ENCODE data around the gene PIRT. TPM values are rescaled to one million over a fixed set of nuclear protein-coding genes. Genes with fewer than 3 reads are reported as not detected.

The PIRT gene
- total RNA-seq, 1 experiment from 2014 or later = not detected

- no peaks in the 10 kb centered on the region for H3K36me3 ChIP-seq (ENCODE audit: control insufficient read depth, insufficient read depth, low read length)
- H3K4me3 ChIP-seq (ENCODE audit: low read depth in 2 of 2, low read length in 2 of 2) = no peak overlapping the region
- no peak overlapping the region for H3K27ac ChIP-seq (ENCODE audit: low read length)
- DNase-seq (ENCODE audit: low read depth, low spot score) = no peak
- ChIA-PET CTCF (no interaction called here), POLR2A (no interaction called here)
- no peaks in the 10 kb centered on the region for H3K27me3 ChIP-seq (ENCODE audit: control insufficient read depth, insufficient read depth, low read length)
- no peaks in the 10 kb centered on the region for H3K4me1 ChIP-seq (ENCODE audit: control insufficient read depth, insufficient read depth, low read length)
- in situ Hi-C loops (cut with HindIII; ENCODE audit: low pct_unique_long_range_greater_than_20kb, low sequenced_read_pairs) (no loop called here), intact Hi-C loops (cut with micrococcal nuclease; ENCODE audit: unreplicated experiment) (no loop called here)
- TF ChIP-seq CTCF (IDR thresholded peaks at IDR 0.05) (no peak), POLR2AphosphoS5 (IDR thresholded peaks at IDR 0.05; ENCODE audit: low read depth, low read length) (no peak), SIN3A (IDR thresholded peaks at IDR 0.05; ENCODE audit: borderline replicate concordance, insufficient read depth, low read depth, low read length) (no peak), TCF7L2 (IDR thresholded peaks at IDR 0.05; ENCODE audit: low read depth, low read length) (no peak), REST (IDR thresholded peaks at IDR 0.05; ENCODE audit: insufficient read depth in 1 of 2, low read depth in 2 of 2, low read length in 1 of 2) (no peak)
- no TSS peak for BruUV-seq (replicated peaks)
- no peak for ATAC-seq
- no peaks in the 10 kb centered on the region for H3K9me3 ChIP-seq (ENCODE audit: control insufficient read depth, insufficient read depth, low read depth, low read length)
Measured at GRCh38 chr17:10787306-10788045, 50.4 kb downstream of the PIRT start.

GRCh38 chr17:10785295-10785694 is 52.6 kb downstream of the PIRT start:
- CTCF ChIA-PET = no interaction called here

More at GRCh38 chr17:10785295-10785694, 52.6 kb downstream of the PIRT start:
- in situ Hi-C loops (cut with HindIII; ENCODE audit: low pct_unique_long_range_greater_than_20kb, low sequenced_read_pairs) = no loop called here
- no TSS peak for BruUV-seq (replicated peaks)
- ATAC-seq (no peak), DNase-seq (ENCODE audit: low read depth, low spot score) (no peak)
- TF ChIP-seq POLR2AphosphoS5 (IDR thresholded peaks at IDR 0.05; ENCODE audit: low read depth, low read length) (no peak), REST (IDR thresholded peaks at IDR 0.05; ENCODE audit: insufficient read depth in 1 of 2, low read depth in 2 of 2, low read length in 1 of 2) (no peak), CTCF (IDR thresholded peaks at IDR 0.05) (no peak), TCF7L2 (IDR thresholded peaks at IDR 0.05; ENCODE audit: low read depth, low read length) (no peak), SIN3A (IDR thresholded peaks at IDR 0.05; ENCODE audit: borderline replicate concordance, insufficient read depth, low read depth, low read length) (no peak)
- no peak overlapping the region for H3K4me3 ChIP-seq (ENCODE audit: low read depth in 2 of 2, low read length in 2 of 2)
- no peak overlapping the region for H3K27ac ChIP-seq (ENCODE audit: low read length)
- H3K9me3 ChIP-seq (ENCODE audit: control insufficient read depth, insufficient read depth, low read depth, low read length) = no peaks in the 10 kb centered on the region
- intact Hi-C loops (cut with micrococcal nuclease; ENCODE audit: unreplicated experiment) = no loop called here
- POLR2A ChIA-PET = interaction anchor here (0.7 kb wide), 1 partner anchor 1212 kb away, joined by 8 read pairs; no protein-coding TSS in a partner anchor
- H3K4me1 ChIP-seq (ENCODE audit: control insufficient read depth, insufficient read depth, low read length) = no peaks in the 10 kb centered on the region
- H3K36me3 ChIP-seq (ENCODE audit: control insufficient read depth, insufficient read depth, low read length) = no peaks in the 10 kb centered on the region
- H3K27me3 ChIP-seq (ENCODE audit: control insufficient read depth, insufficient read depth, low read length) = no peaks in the 10 kb centered on the region

All from Panc1 (cell line).